Hindlimb muscle (tissue), 1 donor: ENCODE measurements around the gene GP1BA. TPM values are rescaled to one million over a fixed set of nuclear protein-coding genes. Genes with fewer than 3 reads are reported as not detected.
"Not testable (repeated sequence)": the region's sequence is repeated elsewhere in the genome, so short reads cannot be mapped to it uniquely, and the experiment has no call there.

Experiments used
- DNase-seq: peaks from one replicate; pipeline ENCODE4 v3.0.0-alpha.2; 2013
- polyA plus RNA-seq: library from polyadenylated mRNA; unstranded; fragments of 120-200 nt; gene quantifications from one replicate; pipeline ENCODE4 v1.2.1, GENCODE V29; 2013; ENCODE audit not compliant: insufficient read length

The GP1BA gene
- polyA plus RNA-seq, 1 donor: 0.88 TPM

DNA sequence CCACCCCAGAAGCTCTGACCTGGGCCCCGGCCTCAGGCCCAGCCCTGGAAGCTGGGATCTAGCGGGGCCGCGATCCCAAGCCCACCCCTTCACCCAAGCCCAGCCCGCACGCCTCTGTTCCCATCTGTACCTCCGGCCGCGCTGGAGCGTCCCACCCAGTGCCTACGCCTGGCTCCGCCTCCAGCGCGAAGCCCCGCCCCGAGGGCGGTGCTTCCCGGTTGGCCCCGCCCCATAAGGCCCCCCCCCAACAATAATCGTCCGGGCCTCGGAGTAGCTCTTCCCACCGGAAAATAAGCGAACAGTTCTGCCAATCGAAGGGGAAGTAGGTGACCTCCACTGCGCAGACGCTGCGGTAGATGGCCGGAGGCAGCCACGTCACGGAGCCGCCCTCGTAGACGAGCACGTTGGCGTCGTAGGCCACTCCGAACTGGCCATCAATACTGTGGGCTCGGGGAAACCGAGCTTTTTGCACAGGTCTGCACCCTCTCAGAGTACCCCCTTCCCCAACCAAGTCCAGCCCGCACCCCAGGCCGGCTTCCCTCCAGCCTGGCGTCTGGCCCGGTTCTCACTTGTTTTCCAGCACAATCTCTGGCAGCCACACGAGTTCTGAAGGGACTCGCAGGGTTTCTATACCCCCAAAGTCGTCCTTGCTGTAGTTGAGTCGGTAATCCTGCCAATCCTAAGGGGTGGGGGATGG is 30.3 kb upstream of the GP1BA start:
- DNase-seq: peak; percentile 49

DNA sequence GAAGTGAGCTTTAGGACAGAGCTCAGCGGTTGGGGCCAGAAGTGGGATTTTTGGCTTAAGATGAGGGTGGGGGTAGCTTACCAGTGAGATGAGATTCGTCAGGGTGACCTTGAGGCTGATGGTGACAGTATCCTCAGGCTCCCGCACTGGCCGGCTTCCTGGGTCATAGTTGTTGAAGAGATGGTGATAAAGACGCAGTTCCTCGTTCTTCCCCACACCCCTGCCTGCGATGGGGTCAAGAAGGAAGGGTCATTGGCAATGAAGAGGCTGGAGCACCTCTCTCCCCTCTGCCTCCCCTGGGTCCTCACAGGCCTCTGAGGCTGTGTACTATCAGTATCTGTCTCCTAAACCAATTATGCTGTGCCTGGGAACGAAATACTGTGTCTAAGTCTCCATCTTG is 29.5 kb upstream of the GP1BA start:
- no peak for DNase-seq

DNA sequence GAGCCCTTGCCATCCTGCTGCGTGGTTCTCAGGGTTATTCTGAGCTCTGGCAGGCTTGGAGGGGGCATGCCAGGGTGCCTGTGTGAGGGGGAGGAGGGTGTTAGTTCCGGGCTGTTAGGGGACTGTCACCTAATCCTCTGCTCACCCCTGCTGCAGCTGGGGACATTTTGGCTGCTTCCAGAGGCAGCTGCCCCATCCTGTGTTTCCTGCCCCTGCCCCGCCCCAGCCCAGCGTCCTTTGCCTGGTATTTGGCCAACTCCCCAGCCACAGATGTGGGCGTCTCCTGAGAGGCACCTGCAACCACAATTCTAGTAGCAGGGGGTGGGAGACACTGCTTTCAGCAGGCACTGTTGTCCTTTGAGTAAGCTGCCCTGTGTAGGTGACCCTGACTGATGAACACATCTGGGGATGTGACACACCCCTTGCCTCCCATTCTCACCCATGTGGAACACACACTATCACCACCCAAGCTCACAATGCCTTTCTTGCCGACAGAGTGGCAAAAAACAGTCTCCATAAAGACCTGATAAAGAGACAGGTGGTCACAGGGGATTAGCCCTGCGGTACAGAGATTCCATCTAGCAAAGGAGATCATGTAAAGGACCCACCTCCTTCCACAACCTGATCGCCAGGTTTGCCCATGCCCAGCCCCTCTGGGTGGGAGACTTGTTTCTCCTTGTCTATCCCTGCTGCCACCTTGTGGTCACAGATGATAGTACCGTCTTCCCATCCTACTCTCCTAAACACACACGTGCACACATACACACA is 28.8 kb upstream of the GP1BA start, which contains the start of gene CHRNE:
Gene CHRNE (minus strand): TSS at position 48 of the 768 bp plus-strand sequence. CDS start 35 bp downstream, at position 13.
- DNase-seq: peak; percentile 80

DNA sequence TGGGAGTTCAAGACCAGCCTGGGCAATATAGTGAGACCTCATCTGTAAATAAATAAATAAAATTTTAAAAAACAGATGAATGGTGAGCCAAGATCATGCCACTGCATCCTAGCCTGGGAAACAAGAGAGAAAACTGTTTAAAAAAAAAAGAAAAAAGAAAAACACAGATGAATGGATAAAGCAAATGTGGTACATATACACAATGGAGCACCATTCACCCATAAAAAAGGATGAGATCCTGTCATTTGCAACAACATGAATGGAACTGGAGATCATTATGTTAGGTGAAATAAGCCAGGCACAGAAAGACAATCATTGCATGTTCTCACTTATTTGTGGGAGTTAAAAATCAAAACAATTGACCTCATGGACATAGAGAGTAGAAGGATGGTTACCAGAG is 25.4 kb upstream of the GP1BA start:
- DNase-seq: not testable (repeated sequence)

DNA sequence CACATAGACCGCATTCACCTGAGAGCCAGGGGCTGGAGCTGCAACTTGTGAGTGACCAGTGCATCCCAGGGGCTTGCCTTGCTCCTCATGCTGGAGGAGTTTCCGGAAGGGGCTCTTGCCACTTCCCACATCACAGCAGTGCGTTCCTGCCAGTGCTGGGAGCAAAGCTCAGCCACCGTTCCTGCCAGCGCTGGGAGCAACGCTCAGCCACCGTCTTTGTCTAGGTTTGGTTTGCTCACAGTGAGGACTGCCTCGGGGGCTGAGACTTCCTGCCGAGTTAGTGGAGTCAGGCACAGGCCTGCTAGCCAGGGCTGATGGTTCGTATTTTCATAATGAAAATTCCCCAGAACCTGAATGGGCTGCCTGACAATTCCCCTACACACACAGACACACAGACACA is 23.8 kb upstream of the GP1BA start:
- DNase-seq: no peak

DNA sequence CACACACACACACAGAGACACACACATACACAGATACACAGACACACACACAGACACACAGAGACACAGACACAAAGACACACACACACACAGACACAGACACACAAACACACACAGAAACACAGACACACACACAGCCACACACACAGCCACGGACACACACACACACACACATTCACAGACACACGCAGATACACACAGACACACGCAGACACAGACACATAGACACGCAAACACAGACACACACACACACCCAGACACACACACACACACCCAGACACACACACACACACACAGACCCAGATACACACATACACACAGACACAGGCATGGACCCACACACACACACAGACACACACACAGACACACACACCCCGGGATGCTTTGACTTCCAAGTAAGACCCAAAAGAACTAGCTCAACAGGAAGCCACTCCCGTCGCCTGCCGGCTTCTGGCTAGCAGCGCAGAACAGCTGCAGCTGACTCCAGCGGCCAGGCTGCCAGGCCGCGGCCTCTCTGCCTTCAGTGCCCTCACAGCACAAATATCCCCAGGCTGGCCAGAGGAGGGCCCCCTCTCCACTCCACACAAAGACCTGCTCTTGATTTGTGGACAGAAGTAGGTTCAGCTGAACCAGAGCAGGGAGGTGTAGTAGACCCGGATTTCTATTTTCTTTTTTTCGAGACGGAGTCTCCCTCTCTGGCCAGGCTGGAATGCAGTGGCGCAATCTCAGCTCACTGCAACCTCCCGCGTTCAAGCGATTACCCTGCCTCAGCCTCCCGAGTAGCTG is 23.2 kb upstream of the GP1BA start:
- peak; percentile 90 for DNase-seq

DNA sequence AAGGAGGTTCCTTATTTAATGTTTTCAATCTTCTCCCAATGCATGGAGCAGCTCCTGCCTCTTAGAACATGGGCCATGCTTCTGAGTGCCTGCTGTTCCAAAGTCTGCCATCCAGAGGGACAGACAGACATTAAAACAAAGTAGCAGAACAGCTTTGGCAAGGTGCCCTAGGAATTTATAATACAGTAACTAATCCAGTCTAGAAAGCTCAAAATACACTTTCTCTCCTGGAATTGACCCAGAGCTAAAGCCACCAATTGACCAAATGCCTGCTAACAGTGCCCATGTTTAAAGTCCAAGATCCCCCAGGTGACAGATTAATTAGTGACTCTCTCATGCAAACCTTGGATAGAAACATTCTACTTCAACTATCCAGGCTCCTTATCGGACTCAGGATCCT is 18.1 kb upstream of the GP1BA start:
- DNase-seq: no peak

DNA sequence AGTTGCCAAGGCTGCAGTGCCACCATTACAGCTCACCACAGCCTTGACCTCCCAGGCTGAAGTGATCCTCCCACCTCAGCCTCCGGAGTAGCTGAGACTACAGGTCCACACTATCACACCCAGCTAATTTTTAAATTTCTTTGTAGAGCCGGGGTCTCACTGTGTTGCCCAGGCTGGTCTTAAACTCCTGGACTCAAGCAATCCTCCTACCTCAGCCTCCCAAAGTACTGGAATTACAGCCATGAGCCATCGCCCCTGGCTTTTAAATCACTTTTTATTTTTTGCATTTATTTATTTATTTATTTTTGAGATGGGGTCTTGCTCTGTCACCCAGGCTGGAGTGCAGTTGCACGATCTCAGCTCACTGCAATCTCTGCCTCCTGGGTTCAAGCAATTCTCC is 17.5 kb upstream of the GP1BA start:
- DNase-seq: not testable (repeated sequence)

DNA sequence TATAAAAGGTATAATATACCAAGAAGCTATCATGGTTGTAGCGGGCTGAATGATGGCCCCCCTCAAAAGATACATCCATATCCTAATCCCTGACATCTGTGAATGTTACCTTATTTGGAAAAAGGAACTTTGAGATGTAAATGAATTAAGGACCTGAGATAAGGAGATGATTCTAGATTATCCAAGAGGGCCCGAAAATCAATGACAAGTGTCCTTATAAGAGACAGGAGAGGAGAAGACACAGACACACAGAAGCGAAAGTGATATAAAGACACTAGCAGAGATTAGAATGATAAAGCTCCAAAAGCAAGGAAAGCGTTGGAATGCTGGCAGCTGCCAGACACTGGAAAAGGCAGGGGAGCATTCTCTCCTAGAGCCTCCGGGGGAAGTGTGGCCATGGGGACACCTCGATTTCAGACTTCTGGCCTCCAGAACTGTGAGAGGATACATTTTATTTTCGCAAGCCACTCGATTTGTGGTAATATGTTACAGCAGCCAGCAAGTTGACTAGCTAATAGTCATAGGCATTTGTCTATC is 12.5 kb upstream of the GP1BA start:
- no peak for DNase-seq

DNA sequence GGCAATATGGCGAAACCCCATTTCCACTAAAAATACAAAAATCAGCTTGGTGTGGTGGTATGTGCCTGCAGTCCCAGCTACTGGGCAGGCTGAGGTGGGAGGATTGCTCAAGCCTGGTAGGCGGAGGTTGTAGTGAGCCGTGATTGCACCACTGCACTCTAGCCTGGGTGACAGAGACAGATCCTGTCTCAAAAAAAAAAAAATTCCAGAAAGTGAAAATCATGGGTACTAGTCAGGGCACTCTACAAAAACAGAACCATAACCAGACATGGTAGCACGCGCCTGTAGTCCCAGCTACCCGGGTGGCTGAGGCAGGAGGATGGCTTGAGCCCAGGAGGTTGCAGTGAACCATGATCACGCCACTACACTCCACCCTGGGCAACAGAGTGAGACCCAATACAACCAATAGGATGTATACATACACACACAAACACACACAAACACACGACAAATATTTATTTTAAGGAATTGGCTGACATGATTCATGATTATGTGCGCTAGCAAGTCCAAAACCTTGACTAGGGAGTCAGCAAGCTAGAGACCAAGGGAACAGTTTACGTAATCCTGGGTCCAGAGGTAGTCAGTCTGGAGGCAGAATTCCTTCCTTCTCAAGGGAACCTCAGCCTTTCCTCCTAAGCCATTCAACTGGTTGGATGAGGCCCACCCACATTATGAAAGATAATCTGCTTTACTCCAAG is 11.6 kb upstream of the GP1BA start:
- DNase-seq: no peak

DNA sequence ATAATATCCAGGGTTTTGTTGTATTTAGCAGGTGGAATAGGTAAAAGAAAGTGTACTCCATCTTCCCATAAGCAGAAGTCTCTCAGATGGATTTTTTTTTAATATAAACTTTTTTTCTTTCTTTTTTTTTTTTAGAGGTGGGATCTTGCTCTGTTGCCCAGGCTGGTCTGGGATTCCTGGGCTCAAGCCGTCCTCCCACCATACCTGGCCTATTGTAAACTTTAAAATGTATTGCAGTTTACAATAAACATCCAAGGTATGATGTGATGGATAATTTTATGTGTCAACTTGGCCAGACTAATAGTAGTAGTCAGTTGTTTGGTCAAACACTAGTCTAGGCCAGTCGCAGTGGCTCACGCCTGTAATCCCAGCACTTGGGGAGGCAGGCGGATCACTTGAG is 10.8 kb upstream of the GP1BA start:
- DNase-seq: no peak

DNA sequence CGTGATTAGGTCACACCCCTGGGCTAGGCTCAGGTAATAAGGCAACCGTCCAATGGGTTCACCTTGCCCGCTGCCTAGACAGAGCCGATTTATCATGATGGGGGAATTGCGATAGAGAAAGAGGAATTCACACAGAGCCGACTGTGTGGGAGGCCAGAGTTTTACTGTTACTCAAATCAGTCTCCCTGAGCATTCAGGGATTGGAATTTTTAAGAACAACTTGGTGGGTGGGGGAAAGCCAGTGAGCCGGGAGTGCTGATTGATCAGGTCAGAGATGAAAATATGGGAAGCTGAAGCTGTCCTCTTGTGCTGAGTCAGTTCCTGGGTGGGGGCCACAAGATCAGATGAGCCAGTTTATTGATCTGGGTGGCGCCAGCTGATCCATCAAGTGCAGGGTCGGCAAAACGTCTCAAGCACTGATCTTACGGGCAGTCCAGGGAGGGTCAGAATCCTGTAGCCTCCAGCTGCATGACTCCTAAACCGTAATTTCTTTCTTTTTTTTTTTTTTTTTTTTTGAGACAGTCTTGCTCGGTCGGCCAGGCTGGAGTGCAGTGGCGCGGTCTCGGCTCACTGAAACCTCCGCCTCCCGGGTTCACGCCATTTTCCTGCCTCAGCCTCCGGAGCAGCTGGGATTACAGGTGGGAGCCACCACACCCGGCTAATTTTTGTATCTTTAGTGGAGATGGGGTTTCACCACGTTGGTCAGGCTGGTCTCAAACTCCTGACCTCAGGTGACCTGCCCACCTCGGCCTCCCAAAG is 5.3 kb upstream of the GP1BA start:
- not testable (repeated sequence) for DNase-seq

DNA sequence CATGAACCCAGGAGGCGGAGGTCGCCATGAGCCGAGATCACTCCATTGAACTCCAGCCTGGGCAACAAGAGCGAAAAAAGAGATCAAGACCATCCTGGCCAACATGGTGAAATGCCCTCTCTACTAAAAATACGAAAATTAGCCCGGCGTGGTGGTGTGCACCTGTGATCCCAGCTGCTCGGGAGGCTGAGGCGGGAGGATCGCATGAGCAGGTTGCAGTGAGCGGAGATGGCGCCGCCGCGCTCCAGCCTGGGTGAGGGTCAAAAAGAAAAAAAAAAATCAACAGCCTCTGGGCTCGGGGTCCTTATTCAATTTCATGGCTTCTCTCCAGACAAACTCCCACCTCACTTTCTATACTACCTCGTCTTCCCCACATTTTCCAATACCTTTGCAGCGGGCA is 3.2 kb upstream of the GP1BA start:
- no peak for DNase-seq

DNA sequence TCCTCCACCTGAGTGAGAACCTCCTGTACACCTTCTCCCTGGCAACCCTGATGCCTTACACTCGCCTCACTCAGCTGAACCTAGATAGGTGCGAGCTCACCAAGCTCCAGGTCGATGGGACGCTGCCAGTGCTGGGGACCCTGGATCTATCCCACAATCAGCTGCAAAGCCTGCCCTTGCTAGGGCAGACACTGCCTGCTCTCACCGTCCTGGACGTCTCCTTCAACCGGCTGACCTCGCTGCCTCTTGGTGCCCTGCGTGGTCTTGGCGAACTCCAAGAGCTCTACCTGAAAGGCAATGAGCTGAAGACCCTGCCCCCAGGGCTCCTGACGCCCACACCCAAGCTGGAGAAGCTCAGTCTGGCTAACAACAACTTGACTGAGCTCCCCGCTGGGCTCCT is 679 bp downstream of the GP1BA start:
- no peak for DNase-seq

DNA sequence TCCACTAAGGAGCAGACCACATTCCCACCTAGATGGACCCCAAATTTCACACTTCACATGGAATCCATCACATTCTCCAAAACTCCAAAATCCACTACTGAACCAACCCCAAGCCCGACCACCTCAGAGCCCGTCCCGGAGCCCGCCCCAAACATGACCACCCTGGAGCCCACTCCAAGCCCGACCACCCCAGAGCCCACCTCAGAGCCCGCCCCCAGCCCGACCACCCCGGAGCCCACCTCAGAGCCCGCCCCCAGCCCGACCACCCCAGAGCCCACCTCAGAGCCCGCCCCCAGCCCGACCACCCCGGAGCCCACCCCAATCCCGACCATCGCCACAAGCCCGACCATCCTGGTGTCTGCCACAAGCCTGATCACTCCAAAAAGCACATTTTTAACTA is 1.6 kb downstream of the GP1BA start:
- DNase-seq: no peak

DNA sequence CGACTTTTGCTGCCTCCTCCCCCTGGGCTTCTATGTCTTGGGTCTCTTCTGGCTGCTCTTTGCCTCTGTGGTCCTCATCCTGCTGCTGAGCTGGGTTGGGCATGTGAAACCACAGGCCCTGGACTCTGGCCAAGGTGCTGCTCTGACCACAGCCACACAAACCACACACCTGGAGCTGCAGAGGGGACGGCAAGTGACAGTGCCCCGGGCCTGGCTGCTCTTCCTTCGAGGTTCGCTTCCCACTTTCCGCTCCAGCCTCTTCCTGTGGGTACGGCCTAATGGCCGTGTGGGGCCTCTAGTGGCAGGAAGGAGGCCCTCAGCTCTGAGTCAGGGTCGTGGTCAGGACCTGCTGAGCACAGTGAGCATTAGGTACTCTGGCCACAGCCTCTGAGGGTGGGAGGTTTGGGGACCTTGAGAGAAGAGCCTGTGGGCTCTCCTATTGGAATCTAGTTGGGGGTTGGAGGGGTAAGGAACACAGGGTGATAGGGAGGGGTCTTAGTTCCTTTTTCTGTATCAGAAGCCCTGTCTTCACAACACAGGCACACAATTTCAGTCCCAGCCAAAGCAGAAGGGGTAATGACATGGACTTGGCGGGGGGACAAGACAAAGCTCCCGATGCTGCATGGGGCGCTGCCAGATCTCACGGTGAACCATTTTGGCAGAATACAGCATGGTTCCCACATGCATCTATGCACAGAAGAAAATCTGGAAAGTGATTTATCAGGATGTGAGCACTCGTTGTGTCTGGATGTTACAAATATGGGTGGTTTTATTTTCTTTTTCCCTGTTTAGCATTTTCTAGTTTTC is 2.3 kb downstream of the GP1BA start:
- no peak for DNase-seq

DNA sequence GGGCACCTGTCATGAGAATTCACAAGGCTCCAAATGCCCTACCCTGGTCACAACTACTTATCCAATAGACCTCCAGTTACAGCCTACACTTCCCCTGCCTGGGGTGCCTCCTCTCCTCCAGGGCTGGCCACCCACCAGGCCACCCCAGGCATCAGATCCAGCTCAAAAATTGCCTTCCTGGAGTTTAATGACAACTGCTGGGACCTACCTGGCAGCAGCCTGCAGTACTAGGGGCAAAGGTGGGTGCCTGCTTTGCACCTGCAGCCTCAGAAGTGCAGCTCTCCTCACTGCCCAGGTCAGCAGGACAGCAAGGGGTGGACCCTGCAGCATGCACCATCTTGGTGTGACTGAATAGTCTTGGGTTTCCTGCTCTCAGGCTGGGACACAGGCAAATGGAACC is 3.6 kb downstream of the GP1BA start:
- no peak for DNase-seq

DNA sequence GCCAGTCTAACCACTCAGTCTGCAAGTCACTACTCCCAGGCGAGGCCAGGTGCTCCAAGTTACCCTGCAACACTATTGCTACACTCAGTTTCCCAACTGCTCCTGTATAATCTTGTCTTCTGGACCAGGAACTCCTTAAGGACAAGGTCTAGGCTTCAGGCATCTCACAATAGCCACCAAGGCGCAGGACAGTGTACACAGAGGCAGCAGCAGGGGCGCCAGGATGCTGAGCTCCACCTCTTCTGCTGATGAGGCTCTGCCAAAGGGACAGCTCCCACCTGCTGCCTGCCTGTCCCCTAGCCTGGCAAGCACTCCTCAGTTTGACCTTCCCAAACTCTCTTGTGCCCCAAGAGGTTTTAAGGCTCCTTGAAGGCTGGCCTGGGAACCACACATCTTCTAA is 4.4 kb downstream of the GP1BA start:
- DNase-seq: no peak

DNA sequence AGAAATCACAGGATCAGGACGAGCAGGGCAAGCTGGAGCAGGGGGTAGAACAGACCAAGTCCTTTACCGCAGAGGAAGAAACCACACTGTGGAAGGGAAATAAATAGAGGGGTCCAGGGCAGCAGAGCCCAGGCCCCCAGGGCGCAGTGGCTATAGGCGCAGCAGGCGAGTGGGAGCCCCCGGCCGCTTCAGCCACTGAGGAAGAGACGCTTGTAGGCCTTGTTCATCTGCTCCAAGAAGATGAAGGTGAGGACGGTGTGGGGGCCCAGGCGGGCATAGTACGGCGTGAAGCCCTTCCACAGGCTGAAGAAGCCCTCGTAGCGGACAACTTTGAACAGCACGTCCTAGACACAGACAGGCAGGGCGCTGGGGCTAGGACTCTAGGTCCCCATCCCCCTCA is 5.5 kb downstream of the GP1BA start:
- no peak for DNase-seq

DNA sequence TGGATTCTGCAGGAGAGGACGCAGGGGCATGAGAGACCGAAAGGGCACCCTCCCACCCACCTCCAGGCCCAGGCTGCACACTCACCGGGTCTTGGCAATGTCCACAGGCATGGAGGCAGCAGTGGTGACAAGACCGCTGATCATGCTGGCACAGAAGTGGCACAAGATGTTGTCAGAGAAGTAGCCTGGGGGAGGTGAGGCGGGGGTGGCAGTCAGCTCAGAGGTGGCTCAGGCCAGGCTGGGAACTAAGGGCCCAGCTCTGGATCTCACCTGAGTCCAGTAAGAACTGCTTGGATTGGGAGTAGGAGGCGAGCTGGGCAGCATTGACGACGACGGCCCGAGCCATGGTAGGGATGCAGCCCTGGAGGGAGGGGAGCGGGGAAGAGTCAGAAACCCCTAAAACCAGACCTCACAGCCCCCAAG is 6.0 kb downstream of the GP1BA start:
- no peak for DNase-seq
